Uterus (tissue), 2 donors: ENCODE measurements around the gene GALNT2.

ENCODE experiments used
- CTCF ChIP-seq, 4 experiments: fragments of 200-600 bp in 2 of 4; fragments of 450-650 bp in 2 of 4; sonication (generic) in 2 of 4; IDR thresholded peaks; one replicate each; pipeline ENCODE4 v1.5.1; 2016 to 2019; ENCODE audit warnings: antibody characterized with exemption in 4 of 4, mild to moderate bottlenecking in 2 of 4, moderate library complexity in 1 of 4
- POLR2A ChIP-seq, 2 donors: fragments of 450-650 bp; IDR thresholded peaks; one replicate each; pipeline ENCODE4 v1.6.1; 2016; ENCODE audit warnings: antibody characterized with exemption in 2 of 2, mild to moderate bottlenecking in 1 of 2, moderate library complexity in 1 of 2

GRCh38 chr1:230117694-230118093 lies 50.7 kb downstream of the GALNT2 start:
- TF ChIP-seq CTCF (IDR thresholded peaks at IDR 0.05) (no peak), POLR2A (IDR thresholded peaks at IDR 0.05) (no peak)
